DMS114 treated with DMSO at 0.1 percent for 48 hours (cell line): ENCODE results near the gene UBASH3A.
"Not testable (repeated sequence)": the region's sequence is repeated elsewhere in the genome, so short reads cannot be mapped to it uniquely, and the experiment has no call there.

Source experiments
- DNase-seq: peaks from one replicate; lab custom pipeline; 2025; ENCODE audit not compliant: unreplicated experiment; lab: John Stamatoyannopoulos, UW

The UBASH3A gene

DNA sequence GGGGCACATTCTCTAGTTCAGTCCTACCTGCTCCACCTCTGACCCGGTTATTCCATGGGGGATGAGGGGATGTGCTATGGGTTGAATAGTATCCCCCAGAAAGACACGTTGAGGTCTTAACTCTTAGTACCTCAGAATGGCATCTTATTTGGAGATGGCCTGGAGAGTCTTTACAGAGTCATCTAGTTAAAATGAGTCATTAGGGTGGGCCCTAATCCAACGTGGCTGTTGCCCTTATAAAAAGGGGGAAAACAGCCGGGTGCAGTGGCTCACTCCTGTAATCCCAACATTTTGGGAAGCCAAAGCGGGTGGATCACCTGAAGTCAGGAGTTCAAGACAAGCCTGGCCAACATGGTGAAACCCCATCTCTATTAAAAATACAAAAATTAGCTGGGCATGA lies 13.5 kb upstream of the UBASH3A start:
- no peak for DNase-seq

DNA sequence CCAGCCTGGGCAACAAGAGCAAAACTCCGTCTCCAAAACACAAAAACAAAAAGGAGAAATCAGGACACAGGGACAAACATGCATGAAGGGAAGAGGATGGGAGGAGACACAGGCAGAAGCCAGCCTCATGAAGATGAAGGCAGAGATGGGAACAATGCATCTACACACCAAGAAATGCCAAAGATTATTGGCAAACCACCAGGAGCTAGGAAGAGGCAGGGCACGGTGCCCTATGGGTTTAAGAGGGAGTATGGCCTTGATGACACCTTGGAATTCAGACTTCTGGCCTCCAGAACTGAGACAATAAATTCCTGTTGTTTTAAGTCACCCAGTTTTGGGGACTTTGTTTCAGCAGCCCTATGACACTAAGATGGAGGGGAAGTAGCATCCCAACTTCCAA lies 13.0 kb upstream of the UBASH3A start:
- DNase-seq, result no peak

DNA sequence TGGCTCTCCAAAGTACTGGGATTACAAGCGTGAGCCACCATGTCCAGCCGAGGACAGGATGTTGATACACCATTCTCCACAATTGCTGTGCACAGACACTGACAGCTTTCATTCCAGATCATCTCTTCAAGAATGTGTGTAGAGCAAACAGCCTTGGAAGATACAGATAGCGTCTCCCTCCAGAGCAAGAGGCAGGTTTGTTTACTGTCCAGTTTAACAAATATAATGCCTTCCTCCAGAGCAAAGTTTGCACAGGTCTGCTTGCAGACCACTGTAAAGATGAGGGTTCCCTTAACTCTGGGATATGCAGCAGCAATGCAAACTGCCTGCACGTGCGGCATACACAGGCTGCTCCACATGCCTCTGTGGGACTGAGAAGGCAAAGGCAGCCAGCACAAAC lies 12.4 kb upstream of the UBASH3A start:
- no peak for DNase-seq

DNA sequence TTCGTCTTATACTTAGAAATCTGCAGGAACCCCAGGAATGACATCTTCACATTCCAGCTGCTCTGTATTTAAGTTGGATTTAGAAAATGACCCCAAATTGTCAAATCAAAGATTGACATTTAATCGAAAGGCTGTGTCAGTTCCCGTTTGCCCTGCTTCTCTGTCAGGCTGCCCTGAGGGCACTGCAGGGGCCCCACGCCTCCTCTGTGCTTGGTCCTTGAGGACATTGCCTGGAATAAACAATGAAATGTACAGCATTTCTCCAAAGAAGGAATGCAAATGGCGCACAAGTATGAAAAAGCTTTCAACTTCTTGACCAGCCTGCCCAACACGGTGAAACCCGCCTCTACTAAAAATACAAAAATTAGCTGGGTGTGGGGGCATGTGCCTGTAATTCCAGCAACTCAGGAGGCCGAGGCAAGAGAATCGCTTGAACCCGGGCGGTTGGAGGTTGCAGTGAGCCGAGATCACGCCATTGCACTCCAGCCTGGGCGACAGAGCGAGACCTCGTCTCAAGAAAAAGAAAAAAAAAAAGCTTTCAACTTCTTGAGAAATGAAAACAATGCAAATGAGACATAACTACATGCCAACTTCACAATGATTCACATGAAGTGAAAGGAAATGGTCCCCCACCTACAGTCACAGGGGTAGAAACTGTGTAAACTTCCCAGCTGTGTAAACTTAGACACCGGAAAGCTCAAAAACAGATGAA lies 10.8 kb upstream of the UBASH3A start:
- no peak for DNase-seq

DNA sequence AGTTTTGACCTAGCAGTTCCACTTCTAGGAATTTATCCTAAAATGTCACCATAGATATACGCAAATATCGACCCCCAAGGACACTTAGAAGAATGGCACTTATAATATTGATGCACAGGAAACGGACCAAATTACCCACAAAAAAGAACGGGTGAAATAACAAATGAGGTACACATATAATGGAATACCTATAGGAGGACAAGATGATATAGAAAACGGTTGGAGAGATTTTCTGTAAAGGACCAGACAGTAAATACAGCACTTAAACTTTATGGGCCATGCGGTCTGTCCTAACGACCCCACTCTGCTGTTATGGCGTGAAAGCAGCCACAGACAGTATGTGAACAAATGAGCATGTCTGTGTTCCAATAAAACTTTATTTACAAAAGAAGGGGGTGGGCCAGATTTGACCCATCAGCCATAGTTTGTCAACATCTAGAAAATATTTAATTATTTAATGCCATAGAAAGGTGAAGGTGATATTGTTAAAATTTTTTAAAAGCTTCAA lies 10.2 kb upstream of the UBASH3A start:
- DNase-seq, result no peak

DNA sequence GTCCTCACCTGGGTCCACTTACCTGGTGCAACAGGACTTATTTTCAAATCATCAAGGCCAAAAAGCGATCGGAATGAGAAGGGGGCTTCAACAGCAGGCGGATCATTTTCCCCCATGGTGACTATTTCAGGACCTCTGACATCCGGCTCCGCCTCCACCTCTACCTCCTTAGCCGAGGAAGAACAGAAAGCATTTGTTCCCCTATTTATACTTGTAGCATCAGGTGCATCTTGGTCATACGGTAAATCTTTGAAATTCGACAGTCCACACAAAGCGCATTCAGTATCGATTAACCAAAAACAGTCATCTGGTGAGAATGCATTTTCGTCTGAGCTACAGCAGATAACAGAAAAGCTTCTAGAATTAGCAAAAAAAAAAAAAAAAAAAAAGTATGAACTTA lies 8.4 kb upstream of the UBASH3A start:
- no peak for DNase-seq

DNA sequence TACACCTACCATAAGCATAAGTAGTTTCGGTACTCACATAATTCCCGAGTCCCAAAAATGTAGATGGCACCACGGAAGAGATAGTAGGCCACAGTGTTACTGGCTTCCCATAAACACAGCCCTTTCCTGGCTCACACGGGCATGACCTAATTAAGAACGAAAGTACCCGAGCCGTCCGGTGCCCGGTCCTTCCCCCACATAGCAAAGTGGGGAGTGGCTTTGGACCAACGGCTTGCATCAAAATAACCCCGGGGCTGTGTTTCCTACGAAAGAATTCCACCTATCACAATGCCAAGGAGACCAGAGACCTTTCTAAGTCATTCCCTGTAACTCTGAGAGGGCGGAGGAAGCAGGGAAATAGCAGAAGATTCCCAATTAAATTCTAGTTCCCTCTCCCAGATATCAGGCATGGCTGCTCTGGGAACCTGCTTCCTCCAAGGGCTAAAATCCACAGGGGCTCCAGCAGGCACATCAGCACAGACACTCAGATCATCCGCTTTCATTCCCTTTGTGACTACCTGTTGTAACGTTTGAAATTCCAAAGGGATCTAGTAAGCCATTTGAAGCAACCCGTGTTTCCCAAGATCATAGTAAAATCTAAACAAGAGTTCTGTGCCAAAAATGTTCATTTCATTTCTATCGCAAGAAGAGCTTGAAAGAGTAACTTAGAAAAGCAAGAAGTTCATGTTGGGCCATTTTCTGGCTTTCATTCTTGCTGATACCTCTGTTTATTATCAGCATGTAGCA lies 7.6 kb upstream of the UBASH3A start, which contains the start of gene TMPRSS3:
Gene TMPRSS3 (minus strand): TSS at position 148 of the 747 bp plus-strand sequence. CDS start 635 bp downstream, outside the sequence.
- no peak for DNase-seq

DNA sequence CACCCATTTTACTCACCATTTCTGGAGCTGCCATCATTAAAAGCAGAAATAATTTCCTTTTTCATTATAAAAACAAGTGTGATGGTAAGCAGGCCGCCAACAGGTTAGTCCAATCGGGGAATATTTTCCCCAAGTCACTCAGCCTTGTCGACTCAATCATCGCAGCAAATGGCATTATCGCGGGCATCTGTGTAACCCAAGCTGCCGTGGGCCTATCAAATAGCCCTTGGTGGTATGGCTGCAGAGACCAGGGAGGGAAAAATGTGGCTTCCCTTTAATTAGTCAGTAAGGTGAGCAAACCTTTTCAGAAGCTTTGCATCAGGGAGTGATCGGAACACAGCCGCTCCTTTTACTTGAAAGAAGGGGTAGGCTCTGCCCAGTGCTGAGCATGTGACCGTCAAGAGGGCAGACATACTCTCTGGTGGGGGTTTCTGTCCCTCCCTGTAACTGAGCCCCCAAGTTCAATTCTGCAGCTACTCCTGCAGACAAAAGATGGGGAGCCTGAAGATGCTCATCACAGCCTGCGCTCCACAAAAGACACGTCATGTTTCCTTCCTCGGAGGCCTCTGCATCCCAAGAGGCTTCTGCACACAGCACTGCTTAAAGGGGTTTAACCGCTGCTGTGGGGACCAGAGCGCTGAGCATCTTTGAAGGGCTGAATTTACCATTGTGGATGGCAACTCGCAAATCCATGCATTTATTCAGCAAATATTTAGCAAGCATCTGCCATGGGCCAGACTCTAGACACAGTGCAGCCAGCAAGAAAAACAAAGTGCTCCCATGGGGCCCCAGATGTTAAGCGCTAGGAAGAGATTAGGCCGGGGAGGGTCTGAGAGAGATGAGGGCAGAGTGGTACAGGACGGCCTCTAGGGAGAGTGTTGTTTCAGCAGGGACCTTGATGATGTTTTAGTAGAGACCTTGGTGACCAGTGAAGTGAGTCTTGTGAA lies 6.6 kb upstream of the UBASH3A start:
- DNase-seq, result no peak

DNA sequence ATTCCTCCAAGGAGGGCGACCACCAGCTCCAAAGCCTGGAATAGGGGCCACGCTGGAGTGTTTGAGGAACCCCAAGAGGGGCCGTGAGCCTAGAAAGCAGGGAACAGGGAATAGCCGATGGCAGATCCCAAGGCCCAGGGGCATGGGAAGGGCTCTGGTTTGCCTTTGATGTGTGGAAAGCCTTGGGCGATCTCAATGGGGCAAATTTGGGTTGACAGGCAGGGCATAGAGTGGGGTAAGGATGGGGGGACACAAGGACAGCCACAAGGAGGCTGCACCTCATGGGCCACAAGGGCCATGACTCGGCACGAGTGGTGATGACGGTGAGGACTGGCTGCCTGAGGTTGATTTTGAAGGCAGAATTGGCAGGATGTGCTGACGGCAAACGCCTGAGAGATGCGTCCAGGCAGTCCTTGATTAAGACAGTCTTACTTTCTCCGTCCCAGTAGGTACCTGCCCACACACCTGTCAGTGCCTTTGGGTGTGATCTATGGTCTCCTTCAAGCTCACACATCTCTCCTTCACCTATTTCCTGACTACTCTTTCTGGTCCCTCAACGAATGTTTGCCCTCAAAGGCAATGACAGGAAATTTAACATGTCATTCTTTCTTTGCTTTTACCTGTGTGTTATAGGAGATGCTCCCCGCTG lies 5.8 kb upstream of the UBASH3A start:
- DNase-seq, result no peak

DNA sequence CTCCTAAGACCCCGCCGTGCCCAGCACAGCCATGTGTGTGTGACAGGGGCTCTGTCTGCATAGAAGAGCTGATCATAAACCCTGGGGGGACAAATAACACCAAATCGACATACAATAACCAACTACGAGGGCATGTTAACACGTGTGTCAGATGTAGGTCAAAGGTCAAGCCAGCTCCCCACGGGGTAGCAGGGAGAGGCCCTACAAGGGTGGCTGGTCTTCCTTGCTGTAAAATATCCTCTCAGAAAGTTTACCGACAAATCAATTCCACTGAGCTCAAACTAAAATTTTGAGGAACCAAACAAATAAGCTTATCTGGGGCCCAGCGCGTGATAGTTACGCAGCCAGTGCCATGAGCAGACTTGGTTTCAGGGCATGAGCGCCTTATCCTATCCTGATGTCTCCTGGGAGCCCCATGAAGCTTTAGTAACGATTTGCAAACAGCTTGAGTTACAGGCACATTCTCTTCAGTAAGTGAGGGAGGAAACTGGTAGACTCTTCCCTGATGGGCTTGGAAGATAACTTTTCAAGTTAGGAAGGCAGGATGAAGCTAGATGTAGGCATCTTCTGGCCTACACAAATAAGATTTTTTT lies 5.2 kb upstream of the UBASH3A start:
- DNase-seq, result no peak

DNA sequence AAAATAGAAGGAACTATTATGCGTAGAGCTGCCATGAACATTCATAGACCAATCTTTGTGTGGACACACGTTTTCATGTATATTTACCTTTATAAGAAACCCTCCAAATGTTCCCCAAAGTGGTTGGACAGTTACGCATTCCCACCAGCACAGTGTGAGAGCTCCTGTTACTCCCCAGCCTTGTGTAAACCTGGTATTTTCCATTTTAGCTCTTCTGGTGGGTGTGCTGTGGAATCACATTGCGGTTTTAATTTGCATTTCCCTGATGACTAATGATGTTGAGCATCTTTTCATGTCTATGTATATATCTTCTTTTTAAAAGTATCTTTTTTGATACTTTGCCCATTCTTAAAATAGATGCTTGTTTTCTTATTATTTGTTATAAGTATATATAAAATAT lies 3.2 kb upstream of the UBASH3A start:
- no peak for DNase-seq

DNA sequence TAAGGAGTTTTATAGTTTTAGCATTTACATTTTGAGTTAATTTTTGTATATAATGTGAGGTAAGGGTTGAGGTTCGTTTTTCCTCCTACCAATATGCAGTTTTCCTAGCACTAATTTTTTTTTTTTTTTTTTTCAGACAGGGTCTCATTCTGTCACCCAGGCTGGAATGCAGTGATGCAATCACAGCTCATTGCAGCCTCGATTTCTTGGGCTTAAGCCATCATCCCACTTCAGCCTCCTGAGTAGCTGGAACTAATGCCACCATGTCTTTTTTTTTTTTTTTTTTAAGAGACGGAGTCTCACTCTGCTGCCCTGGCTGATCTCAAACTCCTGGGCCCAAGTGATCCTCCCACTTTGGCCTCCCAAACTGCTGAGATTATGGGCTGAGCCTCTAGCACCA lies 2.5 kb upstream of the UBASH3A start:
- no peak for DNase-seq

DNA sequence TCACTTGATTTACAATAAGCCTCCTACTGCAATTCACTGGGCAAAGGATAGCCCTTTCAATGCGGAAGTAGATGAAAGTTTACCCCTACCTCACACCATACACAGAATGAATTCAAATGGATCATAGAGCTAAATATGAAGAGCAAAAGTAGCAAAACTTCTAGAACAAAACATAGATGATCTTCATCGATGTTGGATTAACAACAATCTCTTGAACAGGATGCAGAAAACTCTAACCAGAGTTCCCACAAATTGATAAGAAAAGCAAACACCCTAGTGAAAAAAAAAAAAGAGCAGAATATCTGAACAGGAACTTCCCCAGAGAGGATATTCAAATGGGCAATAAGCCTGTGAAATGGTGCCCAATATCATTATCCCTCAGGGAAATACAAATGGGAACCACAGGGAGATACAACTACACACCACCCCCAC lies 1.9 kb upstream of the UBASH3A start:
- DNase-seq, result no peak

DNA sequence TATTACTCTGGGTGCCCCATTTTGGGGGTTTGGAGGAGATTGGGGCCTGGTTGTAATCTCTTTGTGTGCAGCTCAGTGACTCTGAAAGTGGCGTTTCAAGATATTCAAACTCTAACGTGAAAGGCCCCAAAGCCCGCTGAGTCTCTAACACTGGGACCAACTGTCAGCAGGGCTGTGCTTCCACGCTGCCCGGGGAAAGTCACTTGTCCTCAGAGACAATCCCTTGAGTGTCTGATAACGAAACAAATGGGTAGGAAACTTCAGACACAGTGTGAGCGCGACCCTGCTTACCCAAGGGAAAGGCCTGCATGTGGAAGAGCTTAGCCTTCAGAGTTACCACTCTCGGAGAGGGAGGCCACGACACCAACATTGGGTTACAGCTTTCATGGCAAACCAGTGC lies 837 bp downstream of the UBASH3A start:
- DNase-seq, result no peak

DNA sequence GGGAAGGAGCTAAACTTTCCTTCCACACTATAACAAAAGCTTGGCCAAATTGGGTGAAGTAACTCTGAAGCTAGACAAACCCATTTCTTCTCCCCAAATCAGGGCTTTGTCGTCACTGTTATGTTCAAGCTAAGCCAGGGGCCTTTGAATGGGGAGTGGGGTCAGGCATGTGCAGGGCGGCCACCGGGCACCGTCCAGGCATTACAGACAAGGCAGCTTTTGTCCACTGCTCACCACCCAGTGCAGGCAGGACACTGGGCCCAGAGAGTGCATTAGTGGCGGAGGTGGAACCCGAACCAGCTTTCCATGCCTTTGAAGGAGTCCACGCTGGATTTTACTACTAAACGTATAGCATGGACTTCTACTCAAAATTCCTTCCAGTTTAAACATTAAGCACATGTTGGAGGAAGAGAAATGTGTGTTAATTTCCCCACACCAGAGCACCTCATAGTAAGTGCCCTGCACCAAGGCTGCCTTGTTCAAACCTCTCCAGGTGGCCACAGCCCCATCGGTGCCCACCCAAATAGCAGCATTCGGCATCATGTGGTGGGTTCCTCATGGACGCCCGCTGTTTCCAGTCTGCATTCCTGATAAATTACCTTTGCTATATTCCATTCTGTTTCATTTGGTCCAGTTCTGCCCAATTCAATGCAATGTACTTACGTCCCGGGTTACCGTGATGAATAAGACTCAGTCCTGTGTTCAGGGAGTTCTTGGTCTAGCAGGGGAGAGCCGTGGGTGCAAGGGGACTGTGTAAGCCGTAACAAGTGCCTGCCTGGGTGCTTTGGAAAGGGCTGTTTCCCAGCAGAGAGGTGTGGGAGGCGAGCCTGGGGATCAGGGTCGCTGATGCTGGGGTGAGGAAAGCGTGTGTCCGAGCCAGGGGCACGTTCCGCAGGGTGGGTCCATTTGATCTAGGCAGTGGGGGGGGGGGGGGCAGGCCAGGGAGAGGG lies 1.6 kb downstream of the UBASH3A start:
- DNase-seq, result no peak

DNA sequence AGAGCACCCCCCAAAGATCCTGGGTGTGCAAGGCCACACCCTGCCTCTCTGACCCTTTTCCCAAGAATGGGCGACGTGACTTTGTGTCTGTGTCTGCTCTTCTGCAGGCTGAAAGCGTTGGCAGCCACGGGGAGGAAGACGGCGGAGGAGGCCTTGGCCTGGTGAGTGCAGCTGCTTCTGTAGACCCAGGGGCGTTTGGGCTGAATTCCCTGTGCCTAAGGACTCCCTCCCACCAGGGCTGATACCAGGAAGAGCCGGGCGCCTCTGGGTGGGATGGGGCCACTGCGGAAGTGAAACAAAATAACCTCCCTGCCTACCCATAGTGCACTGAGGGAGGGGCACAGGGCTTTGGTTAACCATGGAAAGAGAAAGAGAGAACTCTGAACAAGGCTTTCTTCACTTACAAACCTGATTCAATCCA lies 2.5 kb downstream of the UBASH3A start:
- no peak for DNase-seq

DNA sequence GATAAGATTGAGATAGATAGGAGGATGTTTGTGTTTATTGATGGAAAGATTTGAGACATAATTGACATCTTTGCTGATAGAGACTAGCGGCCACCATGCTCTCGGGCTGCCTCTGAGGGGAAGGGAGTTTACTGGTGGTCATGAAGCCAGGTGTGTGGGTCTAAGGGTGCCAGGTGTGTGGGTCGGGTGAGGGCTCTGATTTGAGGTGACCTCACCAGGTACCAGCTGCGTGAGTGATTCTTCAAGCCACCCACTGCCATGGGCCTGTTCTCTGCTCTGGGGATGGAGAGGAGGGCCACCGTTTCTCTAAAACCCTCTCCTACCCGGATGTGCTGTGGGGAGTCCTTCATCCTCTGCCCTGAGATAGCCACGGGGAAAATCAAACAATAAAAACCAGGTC lies 3.2 kb downstream of the UBASH3A start:
- DNase-seq, result no peak

DNA sequence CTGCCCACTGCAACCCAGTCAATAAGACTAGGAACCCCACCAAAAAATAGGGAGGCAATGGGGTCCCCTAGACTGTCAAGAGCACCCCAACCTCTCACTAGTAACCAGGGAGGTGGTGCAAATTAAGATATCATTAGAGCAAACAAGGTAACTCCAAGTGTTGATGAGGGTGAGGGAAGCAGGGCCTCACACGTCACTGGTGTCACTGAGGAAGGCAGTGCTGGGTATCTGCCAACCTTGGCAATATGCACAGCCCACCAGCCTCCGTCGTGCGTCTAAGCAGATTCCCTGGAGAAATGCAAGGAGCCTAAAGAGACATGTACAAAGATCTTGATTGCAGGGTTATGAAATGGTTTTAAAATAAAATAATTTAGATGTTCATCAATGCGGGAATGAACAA lies 3.8 kb downstream of the UBASH3A start:
- DNase-seq, result no peak

DNA sequence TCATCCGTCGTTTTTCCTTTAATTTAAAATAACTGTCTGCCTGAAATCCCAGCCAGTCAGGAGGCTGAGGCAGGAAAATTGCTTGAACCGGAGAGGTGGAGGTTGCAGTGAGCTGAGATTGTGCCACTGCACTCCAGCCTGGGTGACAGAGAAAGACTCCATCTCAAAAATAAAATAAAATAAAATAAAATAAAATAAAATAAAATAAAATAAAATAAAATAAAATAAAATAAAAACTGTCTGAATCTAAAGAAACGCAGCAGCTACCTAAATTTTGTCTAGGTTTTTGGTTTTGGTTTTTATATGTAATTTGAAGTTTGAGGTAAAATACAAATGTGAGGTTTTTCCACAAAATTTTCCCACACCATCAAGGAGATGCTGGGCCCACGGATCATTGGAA lies 5.0 kb downstream of the UBASH3A start:
- DNase-seq, result not testable (repeated sequence)
